GM12878 (cell line): ENCODE data around the gene RRBP1.

ENCODE experiments used
- BCL11A ChIP-seq: IDR thresholded peaks from 2 replicates; pipeline ENCODE4 v1.6.1; 2011; ENCODE audit warnings: low read depth, low read length
- NR2C1 ChIP-seq: fragments of 450-650 bp; IDR thresholded peaks from 2 replicates; pipeline ENCODE4 v1.6.1; 2017; ENCODE audit warnings: antibody characterized with exemption, mild to moderate bottlenecking, moderate library complexity
- NRF1 ChIP-seq: conservative IDR thresholded peaks from 2 replicates; pipeline ENCODE4 v1.6.1; 2011; ENCODE audit warnings: mild to moderate bottlenecking, low read depth, low read length, improper control_type of control experiment
- POLR2AphosphoS2 ChIP-seq: IDR thresholded peaks from 2 replicates; pipeline ENCODE4 v1.6.1; 2011; ENCODE audit warnings: low read depth, mild to moderate bottlenecking, low read length, improper control_type of control experiment, moderate library complexity
- POLR2AphosphoS5 ChIP-seq: IDR thresholded peaks from 2 replicates; pipeline ENCODE4 v1.6.1; 2011; ENCODE audit warnings: mild to moderate bottlenecking, low read length, inconsistent platforms
- SUPT20H ChIP-seq: IDR thresholded peaks from 2 replicates; pipeline ENCODE4 v1.6.1; 2011; ENCODE audit warnings: low read depth, mild to moderate bottlenecking, low read length, moderate library complexity, borderline replicate concordance; ENCODE audit not compliant: control insufficient read depth
- ZNF384 ChIP-seq: IDR thresholded peaks from 2 replicates; pipeline ENCODE4 v1.6.1; 2012; ENCODE audit warnings: low read depth, mild to moderate bottlenecking, low read length, improper control_type of control experiment, borderline replicate concordance
- TF ChIP-seq, protein P1 (sequence below), 3 experiments: IDR thresholded peaks in 2 of 3; conservative IDR thresholded peaks in 1 of 3; 2 replicates each; pipeline ENCODE4 v1.5.1; 2011; ENCODE audit warnings: low read depth in 3 of 3, low read length in 3 of 3, mild to moderate bottlenecking in 3 of 3, control low read depth in 2 of 3, moderate library complexity in 2 of 3, inconsistent platforms in 1 of 3, mixed read lengths in 1 of 3; ENCODE audit not compliant: control insufficient read depth in 2 of 3, insufficient read depth in 1 of 3; ENCODE audit errors: extremely low read depth in 1 of 3

DNA sequence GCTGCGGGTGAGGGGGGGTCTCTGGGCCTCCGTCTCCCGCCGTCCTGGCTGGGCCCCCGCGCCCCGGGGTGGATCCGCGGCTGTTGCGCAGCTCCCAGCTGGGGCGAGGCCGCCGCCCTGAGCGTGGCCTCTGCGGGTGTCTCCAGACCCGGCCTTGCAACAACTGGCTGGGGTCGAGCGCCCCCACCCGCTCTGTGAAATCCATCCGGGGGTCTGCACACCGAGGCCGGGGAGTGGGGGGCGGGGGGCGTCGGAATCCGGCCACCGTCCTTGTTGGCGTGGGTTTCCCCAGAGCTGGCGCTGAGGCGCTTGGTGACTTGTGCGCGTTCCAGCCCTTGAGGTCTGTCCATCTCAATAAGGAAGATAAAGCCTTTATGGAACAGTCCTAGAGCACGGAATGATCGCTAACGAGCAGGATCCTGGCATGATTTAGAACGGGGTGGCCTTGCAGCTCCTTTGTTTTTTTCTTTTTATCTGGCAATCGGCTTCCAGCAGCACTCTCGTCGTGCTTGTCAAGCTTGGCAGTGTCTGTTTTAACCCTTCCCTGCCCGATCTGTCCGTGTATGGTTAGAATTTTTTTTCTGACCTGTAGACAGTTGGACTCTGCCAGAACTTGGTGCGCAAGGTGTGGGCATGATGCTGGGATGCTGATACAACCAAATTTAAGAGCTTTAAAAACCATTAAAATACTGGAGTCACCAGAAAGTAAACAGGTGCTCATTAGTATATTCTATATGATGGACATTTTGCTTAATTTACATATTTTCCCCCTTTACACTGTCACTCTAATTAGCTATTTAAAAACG, 111.5 kb downstream of the RRBP1 start:
- TF ChIP-seq ZNF384 (no peak), NRF1 (no peak), SUPT20H (no peak), POLR2AphosphoS2 (no peak), BCL11A (no peak), POLR2AphosphoS5 (no peak), NR2C1 (no peak)
- TF ChIP-seq, protein P1, sequence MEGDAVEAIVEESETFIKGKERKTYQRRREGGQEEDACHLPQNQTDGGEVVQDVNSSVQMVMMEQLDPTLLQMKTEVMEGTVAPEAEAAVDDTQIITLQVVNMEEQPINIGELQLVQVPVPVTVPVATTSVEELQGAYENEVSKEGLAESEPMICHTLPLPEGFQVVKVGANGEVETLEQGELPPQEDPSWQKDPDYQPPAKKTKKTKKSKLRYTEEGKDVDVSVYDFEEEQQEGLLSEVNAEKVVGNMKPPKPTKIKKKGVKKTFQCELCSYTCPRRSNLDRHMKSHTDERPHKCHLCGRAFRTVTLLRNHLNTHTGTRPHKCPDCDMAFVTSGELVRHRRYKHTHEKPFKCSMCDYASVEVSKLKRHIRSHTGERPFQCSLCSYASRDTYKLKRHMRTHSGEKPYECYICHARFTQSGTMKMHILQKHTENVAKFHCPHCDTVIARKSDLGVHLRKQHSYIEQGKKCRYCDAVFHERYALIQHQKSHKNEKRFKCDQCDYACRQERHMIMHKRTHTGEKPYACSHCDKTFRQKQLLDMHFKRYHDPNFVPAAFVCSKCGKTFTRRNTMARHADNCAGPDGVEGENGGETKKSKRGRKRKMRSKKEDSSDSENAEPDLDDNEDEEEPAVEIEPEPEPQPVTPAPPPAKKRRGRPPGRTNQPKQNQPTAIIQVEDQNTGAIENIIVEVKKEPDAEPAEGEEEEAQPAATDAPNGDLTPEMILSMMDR (IDR thresholded peaks at IDR 0.05 in 2 of 3, conservative IDR thresholded peaks at IDR 0.05 in 1 of 3; ENCODE audit: control insufficient read depth in 2 of 3, extremely low read depth in 1 of 3, insufficient read depth in 1 of 3, low read depth in 3 of 3, low read length in 3 of 3) = no peak
